Mesendoderm (in vitro differentiated cells): Measurements from ENCODE around the gene HLCS.

ENCODE experiments used
- DNase-seq: peaks from one replicate; pipeline ENCODE4 v3.0.0; 2013
- H2AK5ac ChIP-seq: 2 replicates; pipeline ENCODE4 v1.6.1; 2013; ENCODE audit warnings: low read length, inconsistent platforms
- H2BK120ac ChIP-seq: 2 replicates; pipeline ENCODE4 v1.6.1; 2013; ENCODE audit warnings: low read depth, mild to moderate bottlenecking, low read length, moderate library complexity, mixed read lengths
- H2BK15ac ChIP-seq: replicated peaks from 2 replicates; pipeline ENCODE4 v1.6.1; 2013; ENCODE audit warnings: low read depth, mild to moderate bottlenecking, moderate library complexity
- H2BK5ac ChIP-seq: 2 replicates; pipeline ENCODE4 v1.6.1; 2013; ENCODE audit warnings: low read length, inconsistent platforms
- H3K18ac ChIP-seq: 2 replicates; pipeline ENCODE4 v1.6.1; 2013; ENCODE audit warnings: mild to moderate bottlenecking, low read length, mixed read lengths
- H3K23ac ChIP-seq: one replicate; pipeline ENCODE4 v1.6.1; 2013; ENCODE audit warnings: low read length
- H3K27ac ChIP-seq: 2 replicates; pipeline ENCODE4 v1.5.1; 2013; ENCODE audit warnings: low read depth, mild to moderate bottlenecking, inconsistent platforms, low read length, moderate library complexity
- H3K27me3 ChIP-seq: 2 replicates; pipeline ENCODE4 v1.6.1; 2013; ENCODE audit warnings: low read length, control low read depth, mild to moderate bottlenecking, inconsistent platforms; ENCODE audit not compliant: insufficient read depth, poor library complexity
- H3K36me3 ChIP-seq: 2 replicates; pipeline ENCODE4 v1.6.1; 2013; ENCODE audit warnings: low read length, inconsistent platforms; ENCODE audit not compliant: control insufficient read depth, insufficient read depth
- H3K4ac ChIP-seq: one replicate; pipeline ENCODE4 v1.6.1; 2013; ENCODE audit warnings: low read depth, mild to moderate bottlenecking, low read length, moderate library complexity
- H3K4me1 ChIP-seq: 2 replicates; pipeline ENCODE4 v1.6.1; 2013; ENCODE audit warnings: low read depth, low read length, inconsistent platforms; ENCODE audit not compliant: control insufficient read depth
- H3K4me2 ChIP-seq: 2 replicates; pipeline ENCODE4 v1.6.1; 2013; ENCODE audit warnings: low read length
- H3K4me3 ChIP-seq: 2 replicates; pipeline ENCODE4 v1.5.1; 2013; ENCODE audit warnings: mild to moderate bottlenecking, low read length
- H3K56ac ChIP-seq: one replicate; pipeline ENCODE4 v1.6.1; 2013; ENCODE audit warnings: low read length
- H3K79me1 ChIP-seq: 2 replicates; pipeline ENCODE4 v1.6.1; 2013; ENCODE audit warnings: low read length, inconsistent platforms
- H3K79me2 ChIP-seq: 2 replicates; pipeline ENCODE4 v1.6.1; 2013; ENCODE audit warnings: mild to moderate bottlenecking, low read length; ENCODE audit not compliant: control insufficient read depth, insufficient read depth
- H3K9ac ChIP-seq: 2 replicates; pipeline ENCODE4 v1.6.1; 2013; ENCODE audit warnings: low read length, inconsistent platforms
- H4K5ac ChIP-seq: one replicate; pipeline ENCODE4 v1.6.1; 2013; ENCODE audit warnings: low read length
- H4K8ac ChIP-seq: one replicate; pipeline ENCODE4 v1.6.1; 2013; ENCODE audit warnings: low read depth, mild to moderate bottlenecking, control low read depth, low read length, moderate library complexity
- WGBS: extraction: QIAGEN DNeasy Blood & Tissue Kit; methylation state at CpG from one replicate; pipeline ENCODE4 v1.1.7; 2013; ENCODE audit warnings: low lambda C conversion rate, missing lambda C conversion rate; ENCODE audit not compliant: insufficient coverage; ENCODE audit errors: extremely low coverage; 5-methylcytosine and 5-hydroxymethylcytosine counted together

Gene HLCS

GRCh38 chr21:36783612-36784374, 182.7 kb downstream of the HLCS start:
- Histone ChIP-seq H3K4me1 (no peaks in the 10 kb centered on the region), H3K56ac (no peak overlapping the region), H3K27me3 (no peaks in the 10 kb centered on the region), H2BK15ac (no peak overlapping the region), H3K23ac (no peak overlapping the region), H4K8ac (no peak overlapping the region), H2BK120ac (no peak overlapping the region), H3K18ac (no peak overlapping the region), H2BK5ac (no peak overlapping the region), H3K79me1 (no peaks in the 10 kb centered on the region), H3K4me3 (no peak overlapping the region), H3K9ac (no peak overlapping the region), H3K27ac (no peak overlapping the region), H3K4me2 (no peak overlapping the region), H3K79me2 (no peaks in the 10 kb centered on the region), H2AK5ac (no peak overlapping the region), H3K36me3 (no peaks in the 10 kb centered on the region), H3K4ac (no peak overlapping the region), H4K5ac (no peak overlapping the region)
- DNase-seq: peak; percentile 64
- no CpG with 5 or more reads among the region's 8 CpGs for WGBS

GRCh38 chr21:36780861-36781260, 185.6 kb downstream of the HLCS start:
- Histone ChIP-seq H3K4me2 (no peak overlapping the region), H3K4ac (no peak overlapping the region), H4K5ac (no peak overlapping the region), H3K18ac (no peak overlapping the region), H3K36me3 (no peaks in the 10 kb centered on the region), H2BK120ac (no peak overlapping the region), H3K56ac (no peak overlapping the region), H3K23ac (no peak overlapping the region), H4K8ac (no peak overlapping the region), H3K4me1 (no peaks in the 10 kb centered on the region), H2BK15ac (no peak overlapping the region), H2AK5ac (no peak overlapping the region), H3K27me3 (no peaks in the 10 kb centered on the region), H3K9ac (no peak overlapping the region), H3K79me1 (no peaks in the 10 kb centered on the region), H3K4me3 (no peak overlapping the region), H3K27ac (no peak overlapping the region), H3K79me2 (no peaks in the 10 kb centered on the region), H2BK5ac (no peak overlapping the region)
- DNase-seq: peak; percentile 7
- no CpG with 5 or more reads among the region's 6 CpGs for WGBS

GRCh38 chr21:36776981-36777617, 189.4 kb downstream of the HLCS start:
- no peak overlapping the region for H3K4me2 ChIP-seq
- no peaks in the 10 kb centered on the region for H3K4me1 ChIP-seq
- H3K27me3 ChIP-seq: no peaks in the 10 kb centered on the region
- no peak overlapping the region for H4K5ac ChIP-seq
- H3K27ac ChIP-seq: no peak overlapping the region
- H2BK15ac ChIP-seq: no peak overlapping the region
- H3K79me1 ChIP-seq: no peaks in the 10 kb centered on the region
- no peak overlapping the region for H3K56ac ChIP-seq
- no CpG with 5 or more reads among the region's 10 CpGs for WGBS
- H2BK120ac ChIP-seq: no peak overlapping the region
- DNase-seq: no peak
- no peak overlapping the region for H2BK5ac ChIP-seq
- no peak overlapping the region for H3K9ac ChIP-seq
- no peaks in the 10 kb centered on the region for H3K79me2 ChIP-seq
- no peak overlapping the region for H3K18ac ChIP-seq
- no peak overlapping the region for H3K4me3 ChIP-seq
- no peak overlapping the region for H3K4ac ChIP-seq
- H3K23ac ChIP-seq: no peak overlapping the region
- H2AK5ac ChIP-seq: no peak overlapping the region
- H3K36me3 ChIP-seq: no peaks in the 10 kb centered on the region
- no peak overlapping the region for H4K8ac ChIP-seq

GRCh38 chr21:36773995-36774394, 192.5 kb downstream of the HLCS start:
- Histone ChIP-seq H2BK5ac (no peak overlapping the region), H2BK120ac (no peak overlapping the region), H3K79me1 (no peaks in the 10 kb centered on the region), H3K4me2 (no peak overlapping the region), H3K4me1 (no peaks in the 10 kb centered on the region), H3K56ac (no peak overlapping the region), H3K23ac (no peak overlapping the region), H2AK5ac (no peak overlapping the region), H3K27me3 (no peaks in the 10 kb centered on the region), H3K4ac (no peak overlapping the region), H3K18ac (no peak overlapping the region), H3K27ac (no peak overlapping the region), H3K9ac (no peak overlapping the region), H4K8ac (no peak overlapping the region), H2BK15ac (no peak overlapping the region), H3K4me3 (no peak overlapping the region), H4K5ac (no peak overlapping the region), H3K36me3 (no peaks in the 10 kb centered on the region), H3K79me2 (no peaks in the 10 kb centered on the region)
- no peak for DNase-seq
- no CpG with 5 or more reads among the region's 8 CpGs for WGBS

- Histone ChIP-seq H3K4me3 (no peak overlapping the region), H4K5ac (no peak overlapping the region), H3K36me3 (no peaks in the 10 kb centered on the region), H2BK5ac (no peak overlapping the region), H3K79me1 (no peaks in the 10 kb centered on the region), H3K79me2 (no peaks in the 10 kb centered on the region), H3K56ac (no peak overlapping the region), H3K4ac (no peak overlapping the region), H2AK5ac (no peak overlapping the region), H3K4me1 (no peaks in the 10 kb centered on the region), H3K27me3 (no peaks in the 10 kb centered on the region), H2BK15ac (no peak overlapping the region), H4K8ac (no peak overlapping the region), H3K27ac (no peak overlapping the region), H3K4me2 (no peak overlapping the region), H3K18ac (no peak overlapping the region), H3K23ac (no peak overlapping the region), H3K9ac (no peak overlapping the region), H2BK120ac (no peak overlapping the region)
- no peak for DNase-seq
- WGBS: no CpG with 5 or more reads among the region's 5 CpGs
Observed at GRCh38 chr21:36773117-36773516, 193.4 kb downstream of the HLCS start.
